Activated naive CD8-positive, alpha-beta T cell treated with anti-CD3 and anti-CD28 coated beads for 36 hours (primary cell): ENCODE measurements around the gene PRKAR1B. TPM values are rescaled to one million over a fixed set of nuclear protein-coding genes. Genes with fewer than 3 reads are reported as not detected.

Experiments used
- DNase-seq: peaks from one replicate; pipeline ENCODE4 v3.0.0; 2021
- H3K27ac Mint-ChIP-seq: one replicate; pipeline ENCODE4 v1.8.0; 2022; ENCODE audit warnings: mild to moderate bottlenecking, moderate library complexity, mixed read lengths
- H3K27me3 Mint-ChIP-seq: one replicate; pipeline ENCODE4 v1.8.0; 2022; ENCODE audit warnings: mild to moderate bottlenecking, mixed read lengths
- H3K36me3 Mint-ChIP-seq: one replicate; pipeline ENCODE4 v1.8.0; 2021; ENCODE audit warnings: mild to moderate bottlenecking, mixed read lengths
- H3K4me1 Mint-ChIP-seq: one replicate; pipeline ENCODE4 v1.8.0; 2021; ENCODE audit warnings: mixed read lengths
- H3K4me3 Mint-ChIP-seq: one replicate; pipeline ENCODE4 v1.8.0; 2022; ENCODE audit warnings: mild to moderate bottlenecking, moderate library complexity, mixed read lengths
- H3K9me3 Mint-ChIP-seq: one replicate; pipeline ENCODE4 v1.8.0; 2022; ENCODE audit warnings: mixed read lengths
- total RNA-seq, 2 experiments: library from RNA; stranded (reverse); gene quantifications; one replicate each; pipeline ENCODE4 v1.2.3, GENCODE V29; 2021

PRKAR1B gene
- total RNA-seq, 2 experiments from 2014 or later = 38.1 to 40.2 TPM

GRCh38 chr7:725223-726005 is 1.7 kb downstream of the PRKAR1B start:
- H3K4me3 Mint-ChIP-seq = peak overlapping the region; percentile 86
- peaks cover 17% of the 10 kb centered on the region for H3K9me3 Mint-ChIP-seq
- no peaks in the 10 kb centered on the region for H3K27me3 Mint-ChIP-seq
- no peak for DNase-seq
- H3K36me3 Mint-ChIP-seq = peaks cover 60% of the 10 kb centered on the region
- peaks cover 29% of the 10 kb centered on the region for H3K4me1 Mint-ChIP-seq
- peak overlapping the region; percentile 86 for H3K27ac Mint-ChIP-seq

GRCh38 chr7:724298-724697 is 2.8 kb downstream of the PRKAR1B start:
- Mint-ChIP-seq H3K27me3 (no peaks in the 10 kb centered on the region), H3K36me3 (peaks cover 65% of the 10 kb centered on the region), H3K4me1 (peaks cover 27% of the 10 kb centered on the region), H3K9me3 (peaks cover 17% of the 10 kb centered on the region), H3K4me3 (peak overlapping the region; percentile 86), H3K27ac (no peak overlapping the region)
- no peak for DNase-seq

- Mint-ChIP-seq H3K4me3 (no peak overlapping the region), H3K36me3 (peaks cover 69% of the 10 kb centered on the region)
These were observed 3.5 kb downstream of the PRKAR1B start for GRCh38 chr7:723541-723940.

GRCh38 chr7:721619-722248 is 5.3 kb downstream of the PRKAR1B start:
- H3K4me3 Mint-ChIP-seq = no peak overlapping the region
- no peaks in the 10 kb centered on the region for H3K27me3 Mint-ChIP-seq
- H3K27ac Mint-ChIP-seq = no peak overlapping the region
- peaks cover 17% of the 10 kb centered on the region for H3K9me3 Mint-ChIP-seq
- H3K4me1 Mint-ChIP-seq = peaks cover 21% of the 10 kb centered on the region
- no peak for DNase-seq
- H3K36me3 Mint-ChIP-seq = peaks cover 69% of the 10 kb centered on the region

More at GRCh38 chr7:723541-723940, 3.5 kb downstream of the PRKAR1B start:
- Mint-ChIP-seq H3K27me3 (no peaks in the 10 kb centered on the region), H3K9me3 (peaks cover 17% of the 10 kb centered on the region), H3K27ac (no peak overlapping the region), H3K4me1 (peaks cover 24% of the 10 kb centered on the region)
- no peak for DNase-seq

GRCh38 chr7:716636-717035 is 10.4 kb downstream of the PRKAR1B start:
- H3K9me3 Mint-ChIP-seq = peaks cover 4% of the 10 kb centered on the region
- no peak for DNase-seq
- peaks cover 37% of the 10 kb centered on the region for H3K36me3 Mint-ChIP-seq
- no peak overlapping the region for H3K27ac Mint-ChIP-seq
- peaks cover 18% of the 10 kb centered on the region for H3K4me1 Mint-ChIP-seq
- H3K4me3 Mint-ChIP-seq = no peak overlapping the region
- H3K27me3 Mint-ChIP-seq = no peaks in the 10 kb centered on the region

- H3K27me3 Mint-ChIP-seq = no peaks in the 10 kb centered on the region
- peaks cover 34% of the 10 kb centered on the region for H3K36me3 Mint-ChIP-seq
- H3K27ac Mint-ChIP-seq = no peak overlapping the region
- peaks cover 3% of the 10 kb centered on the region for H3K9me3 Mint-ChIP-seq
- DNase-seq = no peak
- H3K4me1 Mint-ChIP-seq = peaks cover 20% of the 10 kb centered on the region
- H3K4me3 Mint-ChIP-seq = no peak overlapping the region
These were observed 10.9 kb downstream of the PRKAR1B start for GRCh38 chr7:716222-716621.

GRCh38 chr7:714251-714671 is 12.8 kb downstream of the PRKAR1B start:
- peaks cover 25% of the 10 kb centered on the region for H3K36me3 Mint-ChIP-seq
- H3K9me3 Mint-ChIP-seq = no peaks in the 10 kb centered on the region
- H3K27me3 Mint-ChIP-seq = no peaks in the 10 kb centered on the region
- no peak overlapping the region for H3K4me3 Mint-ChIP-seq
- H3K4me1 Mint-ChIP-seq = peaks cover 23% of the 10 kb centered on the region
- no peak for DNase-seq
- no peak overlapping the region for H3K27ac Mint-ChIP-seq

- no peaks in the 10 kb centered on the region for H3K9me3 Mint-ChIP-seq
- DNase-seq = no peak
- peak overlapping the region; percentile 44 for H3K4me3 Mint-ChIP-seq
- peaks cover 23% of the 10 kb centered on the region for H3K4me1 Mint-ChIP-seq
- no peaks in the 10 kb centered on the region for H3K27me3 Mint-ChIP-seq
- H3K27ac Mint-ChIP-seq = no peak overlapping the region
- peaks cover 22% of the 10 kb centered on the region for H3K36me3 Mint-ChIP-seq
These were observed 13.4 kb downstream of the PRKAR1B start for GRCh38 chr7:713488-714230.

- no peak for DNase-seq
- Mint-ChIP-seq H3K9me3 (no peaks in the 10 kb centered on the region), H3K36me3 (peaks cover 21% of the 10 kb centered on the region), H3K27ac (no peak overlapping the region), H3K27me3 (no peaks in the 10 kb centered on the region), H3K4me3 (peak overlapping the region; percentile 59), H3K4me1 (peaks cover 23% of the 10 kb centered on the region)
These were observed 14.0 kb downstream of the PRKAR1B start for GRCh38 chr7:713139-713457.

GRCh38 chr7:712381-713138 is 14.5 kb downstream of the PRKAR1B start:
- Mint-ChIP-seq H3K4me3 (peak overlapping the region; percentile 59), H3K36me3 (peaks cover 24% of the 10 kb centered on the region), H3K4me1 (peaks cover 22% of the 10 kb centered on the region), H3K27me3 (no peaks in the 10 kb centered on the region), H3K9me3 (no peaks in the 10 kb centered on the region), H3K27ac (no peak overlapping the region)
- peak; percentile 42 for DNase-seq

- DNase-seq = no peak
- no peaks in the 10 kb centered on the region for H3K9me3 Mint-ChIP-seq
These were observed 15.1 kb downstream of the PRKAR1B start for GRCh38 chr7:711922-712380.

GRCh38 chr7:711093-711921 is 15.8 kb downstream of the PRKAR1B start:
- H3K27ac Mint-ChIP-seq = no peak overlapping the region
- H3K9me3 Mint-ChIP-seq = no peaks in the 10 kb centered on the region
- peaks cover 17% of the 10 kb centered on the region for H3K36me3 Mint-ChIP-seq
- H3K4me3 Mint-ChIP-seq = peak overlapping the region; percentile 54
- DNase-seq = no peak
- no peaks in the 10 kb centered on the region for H3K27me3 Mint-ChIP-seq
- peaks cover 14% of the 10 kb centered on the region for H3K4me1 Mint-ChIP-seq

More at GRCh38 chr7:711922-712380, 15.1 kb downstream of the PRKAR1B start:
- H3K36me3 Mint-ChIP-seq = peaks cover 22% of the 10 kb centered on the region
- no peaks in the 10 kb centered on the region for H3K27me3 Mint-ChIP-seq
- peaks cover 19% of the 10 kb centered on the region for H3K4me1 Mint-ChIP-seq
- no peak overlapping the region for H3K27ac Mint-ChIP-seq
- no peak overlapping the region for H3K4me3 Mint-ChIP-seq

- Mint-ChIP-seq H3K4me3 (peak overlapping the region; percentile 48), H3K27ac (peak overlapping the region; percentile 29), H3K27me3 (no peaks in the 10 kb centered on the region), H3K9me3 (no peaks in the 10 kb centered on the region), H3K4me1 (peaks cover 14% of the 10 kb centered on the region), H3K36me3 (peaks cover 15% of the 10 kb centered on the region)
- no peak for DNase-seq
These were observed 16.9 kb downstream of the PRKAR1B start for GRCh38 chr7:710161-710560.
